Activated CD8-positive, alpha-beta memory T cell treated with anti-CD3 and anti-CD28 coated beads, Interleukin-2, amount 10 ng/mL, durations not matched to agents 7 days and 5 days (primary cell): ENCODE data around the gene CHD6. TPM values are rescaled to one million over a fixed set of nuclear protein-coding genes. Genes with fewer than 3 reads are reported as not detected.

Source experiments
- ATAC-seq: fragments of 150-1000 bp; cut with Tn5 transposase; one replicate; pipeline ENCODE4 v1.10.0; 2021; ENCODE audit warnings: moderate library complexity
- CTCF ChIA-PET: fragments of 350-600 bp; sonication (Branson Sonifier 250); formaldehyde crosslinking; loops from one replicate; lab custom pipeline; 2021; ENCODE audit warnings: antibody characterized with exemption; lab: Charles Lee
- DNase-seq: peaks from one replicate; pipeline ENCODE4 v3.0.0-alpha.2; 2020
- H3K27ac Mint-ChIP-seq: one replicate; pipeline ENCODE4 v1.8.0; 2021; ENCODE audit warnings: mild to moderate bottlenecking, mixed read lengths
- H3K27me3 Mint-ChIP-seq: one replicate; pipeline ENCODE4 v1.8.0; 2021; ENCODE audit warnings: mixed read lengths
- H3K36me3 Mint-ChIP-seq: one replicate; pipeline ENCODE4 v1.8.0; 2021; ENCODE audit warnings: mild to moderate bottlenecking, mixed read lengths
- H3K4me1 Mint-ChIP-seq: one replicate; pipeline ENCODE4 v1.8.0; 2021; ENCODE audit warnings: mixed read lengths
- H3K4me3 Mint-ChIP-seq: one replicate; pipeline ENCODE4 v1.8.0; 2021; ENCODE audit warnings: mild to moderate bottlenecking, moderate library complexity, mixed read lengths
- H3K9me3 Mint-ChIP-seq: one replicate; pipeline ENCODE4 v1.8.0; 2022; ENCODE audit warnings: low read depth, mixed read lengths
- total RNA-seq, 2 experiments: library from RNA; stranded (reverse); gene quantifications; one replicate each; pipeline ENCODE4 v1.2.3, GENCODE V29; 2021

CHD6 gene
- total RNA-seq, 2 experiments from 2014 or later = 32.2 to 33.5 TPM

- no peak overlapping the region for H3K4me3 Mint-ChIP-seq
- CTCF ChIA-PET = no interaction called here
These were observed 51.2 kb downstream of the CHD6 start for GRCh38 chr20:41566896-41567527.

GRCh38 chr20:41563087-41563486 lies 55.1 kb downstream of the CHD6 start:
- Mint-ChIP-seq H3K9me3 (peaks cover 2% of the 10 kb centered on the region), H3K27me3 (no peaks in the 10 kb centered on the region), H3K4me3 (no peak overlapping the region), H3K27ac (no peak overlapping the region), H3K4me1 (no peaks in the 10 kb centered on the region), H3K36me3 (peaks cover 6% of the 10 kb centered on the region)
- DNase-seq = no peak
- CTCF ChIA-PET = no interaction called here
- ATAC-seq = no peak

More at GRCh38 chr20:41566896-41567527, 51.2 kb downstream of the CHD6 start:
- Mint-ChIP-seq H3K36me3 (peaks cover 6% of the 10 kb centered on the region), H3K27me3 (no peaks in the 10 kb centered on the region), H3K9me3 (peaks cover 2% of the 10 kb centered on the region), H3K4me1 (no peaks in the 10 kb centered on the region), H3K27ac (no peak overlapping the region)
- no peak for ATAC-seq
- no peak for DNase-seq

GRCh38 chr20:41560970-41561369 lies 57.2 kb downstream of the CHD6 start:
- ATAC-seq (no peak), DNase-seq (no peak)
- H3K4me1 Mint-ChIP-seq = no peaks in the 10 kb centered on the region
- peaks cover 7% of the 10 kb centered on the region for H3K36me3 Mint-ChIP-seq
- H3K27me3 Mint-ChIP-seq = no peaks in the 10 kb centered on the region
- CTCF ChIA-PET = no interaction called here
- peaks cover 5% of the 10 kb centered on the region for H3K9me3 Mint-ChIP-seq
- H3K4me3 Mint-ChIP-seq = no peak overlapping the region
- no peak overlapping the region for H3K27ac Mint-ChIP-seq

- no peak overlapping the region for H3K4me3 Mint-ChIP-seq
- H3K9me3 Mint-ChIP-seq = peaks cover 3% of the 10 kb centered on the region
- CTCF ChIA-PET = no interaction called here
- H3K27ac Mint-ChIP-seq = no peak overlapping the region
- H3K27me3 Mint-ChIP-seq = no peaks in the 10 kb centered on the region
- no peaks in the 10 kb centered on the region for H3K4me1 Mint-ChIP-seq
- peaks cover 3% of the 10 kb centered on the region for H3K36me3 Mint-ChIP-seq
- ATAC-seq (no peak), DNase-seq (no peak)
These were observed 58.5 kb downstream of the CHD6 start for GRCh38 chr20:41559658-41560057.

- CTCF ChIA-PET = no interaction called here
- no peak for ATAC-seq
These were observed 64.9 kb downstream of the CHD6 start for GRCh38 chr20:41553142-41553879.

GRCh38 chr20:41552295-41553068 lies 65.7 kb downstream of the CHD6 start:
- H3K4me3 Mint-ChIP-seq = no peak overlapping the region

More at GRCh38 chr20:41553142-41553879, 64.9 kb downstream of the CHD6 start:
- no peak overlapping the region for H3K27ac Mint-ChIP-seq
- no peak overlapping the region for H3K4me3 Mint-ChIP-seq
- H3K4me1 Mint-ChIP-seq = no peaks in the 10 kb centered on the region
- peaks cover 18% of the 10 kb centered on the region for H3K36me3 Mint-ChIP-seq
- DNase-seq = no peak
- H3K27me3 Mint-ChIP-seq = no peaks in the 10 kb centered on the region
- H3K9me3 Mint-ChIP-seq = peaks cover 8% of the 10 kb centered on the region

GRCh38 chr20:41551011-41551705 lies 67.0 kb downstream of the CHD6 start:
- no peaks in the 10 kb centered on the region for H3K4me1 Mint-ChIP-seq
- no peak overlapping the region for H3K27ac Mint-ChIP-seq
- ATAC-seq = no peak
- CTCF ChIA-PET = no interaction called here
- DNase-seq = no peak
- H3K27me3 Mint-ChIP-seq = no peaks in the 10 kb centered on the region
- no peak overlapping the region for H3K4me3 Mint-ChIP-seq
- H3K9me3 Mint-ChIP-seq = peaks cover 6% of the 10 kb centered on the region
- peaks cover 15% of the 10 kb centered on the region for H3K36me3 Mint-ChIP-seq

More at GRCh38 chr20:41552295-41553068, 65.7 kb downstream of the CHD6 start:
- ATAC-seq = no peak
- Mint-ChIP-seq H3K4me1 (no peaks in the 10 kb centered on the region), H3K27ac (no peak overlapping the region), H3K9me3 (peaks cover 8% of the 10 kb centered on the region), H3K36me3 (peaks cover 18% of the 10 kb centered on the region), H3K27me3 (no peaks in the 10 kb centered on the region)
- CTCF ChIA-PET = no interaction called here
- DNase-seq = no peak

GRCh38 chr20:41547221-41547620 lies 71.0 kb downstream of the CHD6 start:
- Mint-ChIP-seq H3K27ac (no peak overlapping the region), H3K27me3 (no peaks in the 10 kb centered on the region), H3K4me1 (no peaks in the 10 kb centered on the region), H3K4me3 (no peak overlapping the region), H3K36me3 (peaks cover 9% of the 10 kb centered on the region), H3K9me3 (peaks cover 3% of the 10 kb centered on the region)
- CTCF ChIA-PET = interaction anchor here (1.0 kb wide), 1 partner anchor 38 kb away, joined by 3 read pairs; no protein-coding TSS in a partner anchor
- DNase-seq (no peak), ATAC-seq (no peak)

- peaks cover 3% of the 10 kb centered on the region for H3K9me3 Mint-ChIP-seq
- no peak overlapping the region for H3K4me3 Mint-ChIP-seq
- no peaks in the 10 kb centered on the region for H3K4me1 Mint-ChIP-seq
- H3K27ac Mint-ChIP-seq = no peak overlapping the region
- peaks cover 9% of the 10 kb centered on the region for H3K36me3 Mint-ChIP-seq
- no peak for ATAC-seq
- H3K27me3 Mint-ChIP-seq = no peaks in the 10 kb centered on the region
- CTCF ChIA-PET = interaction anchor here (1.0 kb wide), 1 partner anchor 39 kb away, joined by 3 read pairs; no protein-coding TSS in a partner anchor
- no peak for DNase-seq
These were observed 71.6 kb downstream of the CHD6 start for GRCh38 chr20:41546535-41546934.

- H3K36me3 Mint-ChIP-seq = no peaks in the 10 kb centered on the region
- H3K9me3 Mint-ChIP-seq = no peaks in the 10 kb centered on the region
- CTCF ChIA-PET = no interaction called here
- no peaks in the 10 kb centered on the region for H3K27me3 Mint-ChIP-seq
- no peak overlapping the region for H3K27ac Mint-ChIP-seq
- ATAC-seq (no peak), DNase-seq (no peak)
- H3K4me3 Mint-ChIP-seq = no peak overlapping the region
- H3K4me1 Mint-ChIP-seq = no peaks in the 10 kb centered on the region
These were observed 73.7 kb downstream of the CHD6 start for GRCh38 chr20:41544472-41544871.

- CTCF ChIA-PET = no interaction called here
- Mint-ChIP-seq H3K27ac (no peak overlapping the region), H3K4me1 (no peaks in the 10 kb centered on the region), H3K4me3 (no peak overlapping the region), H3K27me3 (no peaks in the 10 kb centered on the region), H3K9me3 (no peaks in the 10 kb centered on the region), H3K36me3 (peaks cover 9% of the 10 kb centered on the region)
- DNase-seq (no peak), ATAC-seq (no peak)
These were observed 77.3 kb downstream of the CHD6 start for GRCh38 chr20:41540918-41541317.

- DNase-seq = no peak
- Mint-ChIP-seq H3K27me3 (no peaks in the 10 kb centered on the region), H3K4me1 (no peaks in the 10 kb centered on the region), H3K4me3 (no peak overlapping the region), H3K36me3 (peaks cover 9% of the 10 kb centered on the region), H3K27ac (no peak overlapping the region), H3K9me3 (no peaks in the 10 kb centered on the region)
- ATAC-seq = no peak
- CTCF ChIA-PET = no interaction called here
These were observed 77.7 kb downstream of the CHD6 start for GRCh38 chr20:41540459-41540858.
